Measurements from ENCODE around the gene SS18. TPM values are rescaled to one million over a fixed set of nuclear protein-coding genes. Genes with fewer than 3 reads are reported as not detected.

The SS18 gene
- total and polyA plus RNA-seq, 2 of the 13 experiments (the other 11 are each of a cell fraction or from before 2014, with no cell fraction given) = 49.2 to 82.7 TPM

DNA sequence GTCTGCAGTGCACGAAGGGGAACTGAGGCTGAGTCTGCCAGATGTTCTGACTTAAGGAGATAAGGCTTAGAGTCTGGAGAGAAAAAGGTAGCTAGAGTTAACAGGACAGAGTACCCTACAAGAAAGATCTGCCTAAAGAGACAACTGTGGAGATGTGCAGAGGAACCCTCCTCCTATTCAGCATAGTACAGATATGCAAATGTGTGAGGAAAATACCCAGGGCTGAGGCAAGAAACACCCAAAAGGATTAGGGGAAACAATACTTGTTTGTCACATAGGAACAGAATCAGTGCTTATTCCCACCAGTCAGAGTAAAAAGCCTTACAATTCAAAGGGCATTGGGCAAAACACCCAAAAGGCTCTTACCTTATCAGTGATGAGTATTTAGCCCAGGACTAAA lies 67.8 kb downstream of the SS18 start:
- Histone ChIP-seq H2AFZ (ENCODE audit: low read length) (no peak overlapping the region), H3K9ac (ENCODE audit: insufficient read depth, low read depth, low read length) (no peak overlapping the region), H3K9me3 (ENCODE audit: low read length) (no peaks in the 10 kb centered on the region), H3K4me1 (ENCODE audit: insufficient read depth, low read length) (no peaks in the 10 kb centered on the region), H3K36me3 (replicated peaks in 1 of 2; ENCODE audit: control insufficient read depth in 1 of 2, insufficient read depth in 2 of 2, low read length in 2 of 2) (peaks cover 8 to 51% of the 10 kb centered on the region in 2 experiments), H3K27ac (ENCODE audit: extremely low read length, insufficient read depth, low read length) (no peak overlapping the region), H3K27me3 (ENCODE audit: control insufficient read depth in 1 of 2, insufficient read depth in 2 of 2, low read length in 2 of 2) (no peaks in the 10 kb centered on the region), H3K79me2 (ENCODE audit: insufficient read depth, low read length) (no peaks in the 10 kb centered on the region), H3K4me2 (ENCODE audit: low read depth, low read length) (no peak overlapping the region), H4K20me1 (ENCODE audit: insufficient read depth, low read length) (no peaks in the 10 kb centered on the region), H3K4me3 (replicated peaks in 1 of 3; ENCODE audit: insufficient read depth in 1 of 3, low read depth in 2 of 3, low read length in 3 of 3) (no peak overlapping the region)
- intact Hi-C loops (cut with micrococcal nuclease; ENCODE audit: unreplicated experiment) (no loop called here), in situ Hi-C loops (cut with HindIII; ENCODE audit: extremely low pct_ligation_motif_present, low pct_unique_long_range_greater_than_20kb) (no loop called here)
- WGBS (ENCODE audit: low lambda C conversion rate) = 100% methylated on average over 1 of the region's 1 CpG
- ATAC-seq (no peak), FAIRE-seq (no peak), DNase-seq (ENCODE audit: low spot score) (no peak)
- TF ChIP-seq, protein P1, sequence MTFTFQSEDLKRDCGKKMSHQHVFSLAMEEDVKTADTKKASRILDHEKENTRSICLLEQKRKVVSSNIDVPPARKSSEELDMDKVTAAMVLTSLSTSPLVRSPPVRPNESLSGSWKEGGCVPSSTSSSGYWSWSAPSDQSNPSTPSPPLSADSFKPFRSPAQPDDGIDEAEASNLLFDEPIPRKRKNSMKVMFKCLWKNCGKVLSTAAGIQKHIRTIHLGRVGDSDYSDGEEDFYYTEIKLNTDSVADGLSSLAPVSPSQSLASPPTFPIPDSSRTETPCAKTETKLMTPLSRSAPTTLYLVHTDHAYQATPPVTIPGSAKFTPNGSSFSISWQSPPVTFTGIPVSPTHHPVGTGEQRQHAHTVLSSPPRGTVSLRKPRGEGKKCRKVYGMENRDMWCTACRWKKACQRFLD (CRISPR knock-in tag; IDR thresholded peaks at IDR 0.05; ENCODE audit: borderline replicate concordance) = no peak
- TF ChIP-seq GATA4 (IDR thresholded peaks at IDR 0.05; ENCODE audit: borderline replicate concordance, low read depth) (no peak), ONECUT2 (CRISPR knock-in tag; IDR thresholded peaks at IDR 0.05) (no peak), ZBTB7A (CRISPR knock-in tag; IDR thresholded peaks at IDR 0.05) (no peak), ZMYM3 (CRISPR knock-in tag; IDR thresholded peaks at IDR 0.05) (no peak), FOXK1 (CRISPR knock-in tag; IDR thresholded peaks at IDR 0.05; ENCODE audit: borderline replicate concordance, low read depth) (no peak)
- TF ChIP-seq, protein P2, sequence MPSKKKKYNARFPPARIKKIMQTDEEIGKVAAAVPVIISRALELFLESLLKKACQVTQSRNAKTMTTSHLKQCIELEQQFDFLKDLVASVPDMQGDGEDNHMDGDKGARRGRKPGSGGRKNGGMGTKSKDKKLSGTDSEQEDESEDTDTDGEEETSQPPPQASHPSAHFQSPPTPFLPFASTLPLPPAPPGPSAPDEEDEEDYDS (CRISPR knock-in tag; IDR thresholded peaks at IDR 0.05) = no peak
- TF ChIP-seq, protein P3, sequence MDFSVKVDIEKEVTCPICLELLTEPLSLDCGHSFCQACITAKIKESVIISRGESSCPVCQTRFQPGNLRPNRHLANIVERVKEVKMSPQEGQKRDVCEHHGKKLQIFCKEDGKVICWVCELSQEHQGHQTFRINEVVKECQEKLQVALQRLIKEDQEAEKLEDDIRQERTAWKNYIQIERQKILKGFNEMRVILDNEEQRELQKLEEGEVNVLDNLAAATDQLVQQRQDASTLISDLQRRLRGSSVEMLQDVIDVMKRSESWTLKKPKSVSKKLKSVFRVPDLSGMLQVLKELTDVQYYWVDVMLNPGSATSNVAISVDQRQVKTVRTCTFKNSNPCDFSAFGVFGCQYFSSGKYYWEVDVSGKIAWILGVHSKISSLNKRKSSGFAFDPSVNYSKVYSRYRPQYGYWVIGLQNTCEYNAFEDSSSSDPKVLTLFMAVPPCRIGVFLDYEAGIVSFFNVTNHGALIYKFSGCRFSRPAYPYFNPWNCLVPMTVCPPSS (IDR thresholded peaks at IDR 0.05) = no peak
- TF ChIP-seq, protein P4, sequence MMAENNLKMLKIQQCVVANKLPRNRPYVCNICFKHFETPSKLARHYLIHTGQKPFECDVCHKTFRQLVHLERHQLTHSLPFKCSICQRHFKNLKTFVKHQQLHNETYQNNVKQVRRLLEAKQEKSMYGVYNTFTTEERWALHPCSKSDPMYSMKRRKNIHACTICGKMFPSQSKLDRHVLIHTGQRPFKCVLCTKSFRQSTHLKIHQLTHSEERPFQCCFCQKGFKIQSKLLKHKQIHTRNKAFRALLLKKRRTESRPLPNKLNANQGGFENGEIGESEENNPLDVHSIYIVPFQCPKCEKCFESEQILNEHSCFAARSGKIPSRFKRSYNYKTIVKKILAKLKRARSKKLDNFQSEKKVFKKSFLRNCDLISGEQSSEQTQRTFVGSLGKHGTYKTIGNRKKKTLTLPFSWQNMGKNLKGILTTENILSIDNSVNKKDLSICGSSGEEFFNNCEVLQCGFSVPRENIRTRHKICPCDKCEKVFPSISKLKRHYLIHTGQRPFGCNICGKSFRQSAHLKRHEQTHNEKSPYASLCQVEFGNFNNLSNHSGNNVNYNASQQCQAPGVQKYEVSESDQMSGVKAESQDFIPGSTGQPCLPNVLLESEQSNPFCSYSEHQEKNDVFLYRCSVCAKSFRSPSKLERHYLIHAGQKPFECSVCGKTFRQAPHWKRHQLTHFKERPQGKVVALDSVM (CRISPR knock-in tag; IDR thresholded peaks at IDR 0.05) = no peak
- TF ChIP-seq, protein P5, sequence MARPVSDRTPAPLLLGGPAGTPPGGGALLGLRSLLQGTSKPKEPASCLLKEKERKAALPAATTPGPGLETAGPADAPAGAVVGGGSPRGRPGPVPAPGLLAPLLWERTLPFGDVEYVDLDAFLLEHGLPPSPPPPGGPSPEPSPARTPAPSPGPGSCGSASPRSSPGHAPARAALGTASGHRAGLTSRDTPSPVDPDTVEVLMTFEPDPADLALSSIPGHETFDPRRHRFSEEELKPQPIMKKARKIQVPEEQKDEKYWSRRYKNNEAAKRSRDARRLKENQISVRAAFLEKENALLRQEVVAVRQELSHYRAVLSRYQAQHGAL (CRISPR knock-in tag; IDR thresholded peaks at IDR 0.05; ENCODE audit: not compliant biosample characterization) = no peak
- TF ChIP-seq, protein P6, sequence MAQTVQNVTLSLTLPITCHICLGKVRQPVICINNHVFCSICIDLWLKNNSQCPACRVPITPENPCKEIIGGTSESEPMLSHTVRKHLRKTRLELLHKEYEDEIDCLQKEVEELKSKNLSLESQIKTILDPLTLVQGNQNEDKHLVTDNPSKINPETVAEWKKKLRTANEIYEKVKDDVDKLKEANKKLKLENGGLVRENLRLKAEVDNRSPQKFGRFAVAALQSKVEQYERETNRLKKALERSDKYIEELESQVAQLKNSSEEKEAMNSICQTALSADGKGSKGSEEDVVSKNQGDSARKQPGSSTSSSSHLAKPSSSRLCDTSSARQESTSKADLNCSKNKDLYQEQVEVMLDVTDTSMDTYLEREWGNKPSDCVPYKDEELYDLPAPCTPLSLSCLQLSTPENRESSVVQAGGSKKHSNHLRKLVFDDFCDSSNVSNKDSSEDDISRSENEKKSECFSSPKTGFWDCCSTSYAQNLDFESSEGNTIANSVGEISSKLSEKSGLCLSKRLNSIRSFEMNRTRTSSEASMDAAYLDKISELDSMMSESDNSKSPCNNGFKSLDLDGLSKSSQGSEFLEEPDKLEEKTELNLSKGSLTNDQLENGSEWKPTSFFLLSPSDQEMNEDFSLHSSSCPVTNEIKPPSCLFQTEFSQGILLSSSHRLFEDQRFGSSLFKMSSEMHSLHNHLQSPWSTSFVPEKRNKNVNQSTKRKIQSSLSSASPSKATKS (CRISPR knock-in tag; IDR thresholded peaks at IDR 0.05) = no peak
- TF ChIP-seq, protein P7, sequence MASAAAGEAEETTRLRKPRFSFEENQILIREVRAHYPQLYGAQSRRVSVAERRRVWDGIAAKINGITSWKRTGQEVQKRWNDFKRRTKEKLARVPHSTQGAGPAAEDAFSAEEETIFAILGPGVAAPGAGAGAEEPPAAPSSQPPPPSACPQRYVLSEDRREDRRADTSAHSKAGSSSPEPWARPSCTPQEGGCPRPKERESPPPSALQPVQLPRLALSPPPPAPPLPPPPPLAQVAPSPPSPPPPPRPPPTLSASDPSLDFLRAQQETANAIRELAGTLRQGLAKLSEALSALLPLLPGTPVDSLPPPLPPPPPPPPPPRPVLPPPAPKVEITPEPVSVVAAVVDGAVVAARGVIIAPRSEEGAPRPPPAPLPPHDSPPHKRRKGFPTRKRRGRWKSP (CRISPR knock-in tag; IDR thresholded peaks at IDR 0.05) = no peak
- no TSS peak for BruUV-seq (replicated peaks)
- CTCF ChIA-PET (ENCODE audit: low intra/inter-chr PET ratio, low total read pairs) = no interaction called here
- POLR2A ChIA-PET = interaction anchor here (0.7 kb wide), 1 partner anchor 255 kb away, joined by 3 read pairs; no protein-coding TSS in a partner anchor

Measured in HepG2 (cell line).